Cardiac muscle cell (in vitro differentiated cells and primary cell): Measurements from ENCODE around the gene SOX8. TPM values are rescaled to one million over a fixed set of nuclear protein-coding genes. Genes with fewer than 3 reads are reported as not detected.

ENCODE experiments used
- DNase-seq, 2 donors: peaks; one replicate each; pipeline versions ENCODE4 v3.0.0 to v3.0.0-alpha.2; 2010 to 2017; ENCODE audit warnings: low read depth in 1 of 2, low spot score in 1 of 2
- H3K27ac ChIP-seq: fragments of 200-600 bp; sonication (generic); 2 replicates; pipeline ENCODE4 v1.5.1; 2016
- H3K27me3 ChIP-seq: fragments of 200-600 bp; sonication (generic); 2 replicates; pipeline ENCODE4 v1.6.0; 2016; ENCODE audit warnings: control low read depth
- H3K36me3 ChIP-seq: fragments of 200-600 bp; sonication (generic); 2 replicates; pipeline ENCODE4 v1.5.1; 2016; ENCODE audit warnings: control low read depth
- H3K4me1 ChIP-seq: fragments of 200-600 bp; sonication (generic); 2 replicates; pipeline ENCODE4 v1.8.1; 2017; ENCODE audit warnings: low read depth, mild to moderate bottlenecking, mixed run types
- H3K4me3 ChIP-seq: fragments of 200-600 bp; sonication (generic); 2 replicates; pipeline ENCODE4 v1.5.1; 2016; ENCODE audit warnings: mild to moderate bottlenecking
- H3K9me3 ChIP-seq: fragments of 200-600 bp; sonication (generic); 2 replicates; pipeline ENCODE4 v1.5.1; 2017; ENCODE audit warnings: low read depth, mild to moderate bottlenecking, control low read depth
- CTCF ChIP-seq: IDR thresholded peaks from 2 replicates; pipeline ENCODE4 v1.5.1; 2012; ENCODE audit warnings: low read depth, mild to moderate bottlenecking, low read length
- polyA plus RNA-seq: library from polyadenylated mRNA; unstranded; fragments of >200 nt; fragmentation: Nextera tagmentation; extraction: Ambion mirVana; gene quantifications from 2 replicates; pipeline ENCODE4 v1.2.1, GENCODE V29; 2016
- total RNA-seq: library from RNA; depleted of rRNA; stranded (reverse); fragments of >200 nt; gene quantifications from 2 replicates; pipeline ENCODE4 v1.2.3, GENCODE V29; 2016

Gene SOX8
- total and polyA plus RNA-seq, 2 experiments from 2014 or later: 5.8 to 13.7 TPM

GRCh38 chr16:969508-970385, 11.8 kb upstream of the SOX8 start:
- H3K4me1 ChIP-seq: peaks cover 13% of the 10 kb centered on the region
- H3K27ac ChIP-seq: peak overlapping the region; percentile 67
- no peaks in the 10 kb centered on the region for H3K9me3 ChIP-seq
- H3K36me3 ChIP-seq: no peaks in the 10 kb centered on the region
- DNase-seq: peak; percentile 47 to 48
- peak overlapping the region; percentile 87 for H3K4me3 ChIP-seq
- TF ChIP-seq CTCF: no peak
- no peaks in the 10 kb centered on the region for H3K27me3 ChIP-seq

- TF ChIP-seq CTCF: no peak
- H3K27me3 ChIP-seq: no peaks in the 10 kb centered on the region
- no peaks in the 10 kb centered on the region for H3K9me3 ChIP-seq
- peak overlapping the region; percentile 67 for H3K27ac ChIP-seq
- no peaks in the 10 kb centered on the region for H3K36me3 ChIP-seq
- peaks cover 15% of the 10 kb centered on the region for H3K4me1 ChIP-seq
- no peak for DNase-seq
- peak overlapping the region; percentile 87 for H3K4me3 ChIP-seq
Observed at GRCh38 chr16:970386-970765, 11.2 kb upstream of the SOX8 start.

GRCh38 chr16:970766-971581, 10.6 kb upstream of the SOX8 start, which contains the start of gene LMF1:
LMF1 (minus strand) TSS chr16:970984; CDS start chr16:970980, 4 bp downstream.
- Histone ChIP-seq H3K27ac (peak within 1 kb of the TSS; percentile 67), H3K4me1 (peaks cover 17% of the 10 kb centered on the region), H3K36me3 (no peaks in the 10 kb centered on the region), H3K9me3 (no peaks in the 10 kb centered on the region), H3K27me3 (no peaks in the 10 kb centered on the region), H3K4me3 (peak within 1 kb of the TSS; percentile 87)
- no peak for TF ChIP-seq CTCF
- peak; percentile 92 to 93 for DNase-seq

GRCh38 chr16:971582-971905, 10.0 kb upstream of the SOX8 start:
- Histone ChIP-seq H3K27ac (no peak overlapping the region), H3K27me3 (no peaks in the 10 kb centered on the region), H3K4me3 (no peak overlapping the region), H3K9me3 (no peaks in the 10 kb centered on the region), H3K36me3 (no peaks in the 10 kb centered on the region), H3K4me1 (peaks cover 23% of the 10 kb centered on the region)
- DNase-seq: no peak
- TF ChIP-seq CTCF: no peak

- no peak for DNase-seq
- no peaks in the 10 kb centered on the region for H3K36me3 ChIP-seq
- H3K4me3 ChIP-seq: no peak overlapping the region
- TF ChIP-seq CTCF: no peak
- no peaks in the 10 kb centered on the region for H3K9me3 ChIP-seq
- no peak overlapping the region for H3K27ac ChIP-seq
- H3K4me1 ChIP-seq: peaks cover 25% of the 10 kb centered on the region
- H3K27me3 ChIP-seq: no peaks in the 10 kb centered on the region
Observed at GRCh38 chr16:971981-972315, 9.6 kb upstream of the SOX8 start.
